ENCODE data around the gene RGS4. TPM values are rescaled to one million over a fixed set of nuclear protein-coding genes. Genes with fewer than 3 reads are reported as not detected.

Gene RGS4
- total RNA-seq, 2 donors from 2014 or later, result 2.0 to 5.1 TPM

GRCh38 chr1:163090321-163090945, 21.3 kb downstream of the RGS4 start:
- DNase-seq, result no peak

GRCh38 chr1:163093169-163093568, 24.0 kb downstream of the RGS4 start:
- ATAC-seq (no peak), DNase-seq (no peak)
- intact Hi-C loops (cut with DNase I), result no loop called here

More at GRCh38 chr1:163090321-163090945, 21.3 kb downstream of the RGS4 start:
- no peak for ATAC-seq
- intact Hi-C loops (cut with DNase I), result no loop called here

- intact Hi-C loops (cut with DNase I), result no loop called here
- DNase-seq, result no peak
- ATAC-seq, result no peak
Measured at GRCh38 chr1:163093579-163093978, 24.4 kb downstream of the RGS4 start.

- peak in 1 of 2 donors; percentile 27 for ATAC-seq
- intact Hi-C loops (cut with DNase I), result no loop called here
- DNase-seq, result no peak
Measured at GRCh38 chr1:163094182-163094581, 25.0 kb downstream of the RGS4 start.

- intact Hi-C loops (cut with DNase I), result no loop called here
- peak in 1 of 2 donors; percentile 56 for ATAC-seq
- DNase-seq, result no peak
Measured at GRCh38 chr1:163094589-163094988, 25.4 kb downstream of the RGS4 start.

GRCh38 chr1:163095213-163095612, 26.1 kb downstream of the RGS4 start:
- ATAC-seq, result no peak
- intact Hi-C loops (cut with DNase I), result no loop called here
- DNase-seq, result no peak

- ATAC-seq, result no peak
- no peak for DNase-seq
- intact Hi-C loops (cut with DNase I), result no loop called here
Measured at GRCh38 chr1:163102590-163102989, 33.4 kb downstream of the RGS4 start.

- intact Hi-C loops (cut with DNase I), result no loop called here
- DNase-seq (no peak), ATAC-seq (peak in 1 of 2 donors; percentile 77)
Measured at GRCh38 chr1:163104385-163105099, 35.4 kb downstream of the RGS4 start.

- no peak for DNase-seq
- ATAC-seq, result peak in 1 of 2 donors; percentile 32
- intact Hi-C loops (cut with DNase I), result no loop called here
Measured at GRCh38 chr1:163106364-163106987, 37.3 kb downstream of the RGS4 start.

- DNase-seq (no peak), ATAC-seq (no peak)
- intact Hi-C loops (cut with DNase I), result no loop called here
Measured at GRCh38 chr1:163107655-163108054, 38.5 kb downstream of the RGS4 start.

- intact Hi-C loops (cut with DNase I), result no loop called here
- ATAC-seq, result no peak
Measured at GRCh38 chr1:163115887-163116286, 46.7 kb downstream of the RGS4 start.

GRCh38 chr1:163119707-163120106, 50.5 kb downstream of the RGS4 start:
- intact Hi-C loops (cut with DNase I), result no loop called here
- ATAC-seq (no peak), DNase-seq (no peak)

More at GRCh38 chr1:163115887-163116286, 46.7 kb downstream of the RGS4 start:
- DNase-seq, result no peak

GRCh38 chr1:163120372-163120771, 51.2 kb downstream of the RGS4 start:
- intact Hi-C loops (cut with DNase I), result no loop called here
- DNase-seq (no peak), ATAC-seq (no peak)

GRCh38 chr1:163124812-163125211, 55.7 kb downstream of the RGS4 start:
- ATAC-seq (no peak), DNase-seq (no peak)
- intact Hi-C loops (cut with DNase I), result no loop called here

Other genes with a start within 250 kb of the RGS4 start
- gene CCDC190, start 208.2 kb upstream of the RGS4 start, total RNA-seq, result under 1 TPM in 1 of 2 donors, not detected in 1; 0.41 TPM
- 100 to 1,000 TPM; 215 to 235 TPM for gene RGS5, start 133.6 kb downstream of the RGS4 start, total RNA-seq